A549 treated with RU486 at 1 μM for 4 hours (cell line): ENCODE data around the gene GPR151. TPM values are rescaled to one million over a fixed set of nuclear protein-coding genes. Genes with fewer than 3 reads are reported as not detected.

Source experiments
- total RNA-seq: library from RNA; stranded (reverse); fragments of 200-300 nt; extraction: Qiagen RNA extraction; gene quantifications from 5 replicates; pipeline ENCODE4 v1.2.3, GENCODE V29; 2022; ENCODE audit warnings: low read depth

The GPR151 gene
- not detected in 5 replicates for total RNA-seq

DNA sequence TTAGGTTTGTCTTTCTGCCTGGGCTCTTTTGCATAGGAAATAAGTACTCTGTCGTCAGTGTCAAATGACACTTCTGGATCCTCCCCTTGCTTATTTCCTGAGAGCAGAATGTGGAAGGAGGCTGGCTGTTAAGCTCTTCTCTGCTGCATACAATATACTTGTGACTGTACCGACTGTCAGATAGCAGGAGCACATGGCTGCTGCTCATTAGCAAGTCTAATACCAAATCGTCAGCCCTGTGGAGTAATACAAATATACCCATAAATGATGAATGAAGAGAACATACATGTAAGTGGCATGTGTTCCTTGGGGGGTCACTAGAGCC lies at the start of gene GPR151:
TSS of gene GPR151 (minus strand) at position 40 of the 325 bp plus-strand sequence. CDS start 77 bp downstream, outside the sequence.

Other genes starting within 250 kb of the GPR151 start
- 0.09 to 0.17 TPM (median 0.14 TPM) in 4 of 5 replicates, not detected in the other for gene POU4F3, start 177.4 kb downstream of the GPR151 start, total RNA-seq
- gene TCERG1, start 68.9 kb downstream of the GPR151 start, total RNA-seq: 38.6 to 56.4 TPM (median 52.5 TPM) in 5 replicates